ENCODE measurements around the gene CORO7. TPM values are rescaled to one million over a fixed set of nuclear protein-coding genes. Genes with fewer than 3 reads are reported as not detected.

Gene CORO7
- total RNA-seq, 1 donor from 2014 or later: 30.9 TPM

DNA sequence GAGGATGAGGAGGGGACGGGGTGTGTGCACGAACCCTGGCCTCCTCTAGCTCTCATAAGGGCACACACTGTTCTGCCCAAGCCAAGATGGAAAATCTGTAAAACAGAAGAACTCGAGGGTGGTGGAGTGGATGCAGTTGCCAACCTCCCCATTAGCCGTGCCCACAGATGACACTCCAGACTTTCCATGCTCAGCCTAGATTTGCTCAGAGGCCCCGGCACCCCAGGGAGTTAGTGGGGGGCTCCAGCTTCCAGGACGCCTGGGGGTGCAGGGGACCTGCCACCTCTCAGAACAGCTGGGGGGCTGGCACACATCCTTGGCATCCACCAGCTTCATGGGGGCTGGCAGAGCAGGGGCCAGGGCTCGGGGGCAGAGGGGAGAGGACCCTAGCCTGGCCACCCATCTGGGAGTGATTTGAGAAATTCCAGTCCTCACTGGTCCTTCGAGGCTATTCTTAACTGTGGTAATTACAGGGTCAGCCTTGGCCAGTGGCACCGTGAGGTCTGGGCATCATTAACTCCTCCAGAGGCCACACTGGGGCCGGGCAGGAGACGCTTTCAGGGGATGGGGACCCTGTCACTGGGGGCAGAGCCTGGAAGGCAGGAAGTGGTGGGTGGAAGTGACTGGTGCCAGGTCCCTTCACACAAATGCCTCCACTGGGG, 30.5 kb downstream of the CORO7 start:
- Histone ChIP-seq H3K36me3 (peaks cover 0 to 30% of the 10 kb centered on the region in 2 donors), H3K4me3 (no peak overlapping the region), H3K4me1 (peaks cover 48% of the 10 kb centered on the region), H3K9me3 (no peaks in the 10 kb centered on the region), H3K27me3 (no peaks in the 10 kb centered on the region), H3K27ac (peak overlapping the region; percentile 78)
- DNase-seq (ENCODE audit: extremely low spot score in 2 of 2): no peak
- intact Hi-C loops (cut with DNase I): no loop called here
- no peak for TF ChIP-seq CTCF (IDR thresholded peaks at IDR 0.05)
- no peak for TF ChIP-seq POLR2A (IDR thresholded peaks at IDR 0.05)
- TF ChIP-seq POLR2AphosphoS5 (IDR thresholded peaks at IDR 0.05; ENCODE audit: insufficient read depth in 1 of 2, low read depth in 1 of 2): no peak

DNA sequence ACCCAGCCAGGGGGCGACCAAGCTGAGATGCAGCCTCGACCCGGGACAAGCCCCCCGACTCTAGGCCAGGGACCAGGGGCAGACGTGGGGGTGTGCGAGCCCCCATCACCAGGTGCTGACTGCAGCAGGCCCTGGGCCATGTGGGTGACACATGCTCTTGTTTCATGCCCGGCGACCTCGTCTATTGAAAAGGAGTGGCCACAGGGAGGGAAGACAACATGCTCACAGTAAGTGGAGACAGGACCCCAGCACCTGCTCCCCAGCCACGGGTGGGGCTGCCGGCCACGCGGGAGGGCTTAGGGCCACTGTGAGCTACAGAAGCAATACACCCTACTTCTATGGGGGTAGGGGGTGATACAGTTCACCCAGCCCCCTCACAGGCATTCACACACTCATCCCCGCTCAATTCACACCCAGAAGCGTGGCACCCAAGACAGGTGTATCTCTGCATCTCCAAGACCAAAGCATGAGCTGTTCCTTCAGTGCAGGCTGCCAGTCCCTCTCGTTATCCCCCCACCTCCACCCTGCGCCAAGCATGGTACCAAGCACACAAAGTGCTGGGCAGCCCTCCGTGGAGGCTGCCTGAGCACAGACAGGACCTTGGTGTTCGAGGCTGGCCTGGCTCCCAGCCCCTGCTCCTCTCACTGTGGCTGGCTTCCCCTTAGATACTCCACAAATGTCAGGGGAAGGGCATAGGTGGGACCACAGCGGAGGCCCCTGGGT, 31.2 kb downstream of the CORO7 start:
- intact Hi-C loops (cut with DNase I): no loop called here
- Histone ChIP-seq H3K9me3 (no peaks in the 10 kb centered on the region), H3K27ac (peak overlapping the region; percentile 78), H3K27me3 (no peaks in the 10 kb centered on the region), H3K4me3 (no peak overlapping the region), H3K36me3 (peaks cover 0 to 32% of the 10 kb centered on the region in 2 donors), H3K4me1 (peaks cover 48% of the 10 kb centered on the region)
- TF ChIP-seq POLR2A (IDR thresholded peaks at IDR 0.05) (no peak), POLR2AphosphoS5 (IDR thresholded peaks at IDR 0.05; ENCODE audit: insufficient read depth in 1 of 2, low read depth in 1 of 2) (no peak), CTCF (IDR thresholded peaks at IDR 0.05) (no peak)
- no peak for DNase-seq (ENCODE audit: extremely low spot score in 2 of 2)

- H3K36me3 ChIP-seq: peaks cover 0 to 32% of the 10 kb centered on the region in 2 donors
- peak overlapping the region; percentile 78 for H3K27ac ChIP-seq
- H3K9me3 ChIP-seq: no peaks in the 10 kb centered on the region
- intact Hi-C loops (cut with DNase I): no loop called here
- TF ChIP-seq CTCF (IDR thresholded peaks at IDR 0.05) (no peak), POLR2A (IDR thresholded peaks at IDR 0.05) (no peak), POLR2AphosphoS5 (IDR thresholded peaks at IDR 0.05; ENCODE audit: insufficient read depth in 1 of 2, low read depth in 1 of 2) (peak in 1 of 2 donors; percentile 58)
- no peak overlapping the region for H3K4me3 ChIP-seq
- peaks cover 48% of the 10 kb centered on the region for H3K4me1 ChIP-seq
- DNase-seq (ENCODE audit: extremely low spot score in 2 of 2): no peak
- H3K27me3 ChIP-seq: no peaks in the 10 kb centered on the region
These were observed 31.9 kb downstream of the CORO7 start for GRCh38 chr16:4384509-4384942.

DNA sequence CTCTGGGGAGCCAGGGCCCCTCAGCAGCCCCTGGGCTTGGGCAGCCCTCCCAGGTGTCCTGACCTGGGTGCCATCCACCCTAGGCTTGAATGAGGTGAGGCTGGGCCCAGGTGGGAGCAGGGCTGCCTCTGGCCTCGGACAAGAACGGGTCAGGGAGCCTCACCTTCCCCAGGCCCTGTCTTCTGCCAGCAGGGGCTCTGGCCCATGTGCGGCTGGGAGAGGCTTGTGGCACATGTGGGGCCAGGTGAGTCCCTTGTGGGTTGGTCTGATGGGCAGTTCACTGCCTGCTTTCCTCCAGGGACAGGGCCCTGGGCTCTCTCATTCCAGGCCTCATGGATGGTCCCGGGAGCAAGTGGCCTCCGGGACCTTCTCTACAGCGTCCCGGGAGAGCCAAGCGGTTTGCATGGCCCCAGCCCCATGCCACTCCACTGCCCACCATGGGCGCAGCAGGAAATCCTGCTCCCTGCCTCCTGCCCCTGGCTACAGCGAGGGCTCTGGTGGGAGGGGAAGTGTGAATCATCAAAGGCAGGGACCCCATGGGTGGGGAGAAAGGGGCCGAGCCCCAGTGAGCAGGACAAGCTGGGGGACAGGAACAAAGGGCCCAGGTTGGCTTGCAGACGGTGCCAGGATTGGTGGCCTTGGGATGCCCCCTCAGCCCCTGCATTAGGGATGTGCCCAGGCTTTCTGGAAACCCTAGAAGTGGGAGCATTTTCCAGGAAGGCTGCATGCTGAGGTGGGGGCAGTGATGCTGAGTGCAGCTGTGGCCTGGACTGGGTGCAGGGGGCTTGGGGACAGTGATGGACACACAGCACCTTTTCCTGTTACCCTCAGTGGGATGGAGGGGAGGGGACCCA, 32.6 kb downstream of the CORO7 start:
- no peak overlapping the region for H3K4me3 ChIP-seq
- no peak for TF ChIP-seq POLR2AphosphoS5 (IDR thresholded peaks at IDR 0.05; ENCODE audit: insufficient read depth in 1 of 2, low read depth in 1 of 2)
- no peak for TF ChIP-seq POLR2A (IDR thresholded peaks at IDR 0.05)
- TF ChIP-seq CTCF (IDR thresholded peaks at IDR 0.05): no peak

More for the DNA sequence above, 32.6 kb downstream of the CORO7 start:
- no peak for DNase-seq (ENCODE audit: extremely low spot score in 2 of 2)
- Histone ChIP-seq H3K36me3 (peaks cover 0 to 32% of the 10 kb centered on the region in 2 donors), H3K9me3 (no peaks in the 10 kb centered on the region), H3K27me3 (no peaks in the 10 kb centered on the region), H3K27ac (peak overlapping the region; percentile 78), H3K4me1 (peaks cover 52% of the 10 kb centered on the region)
- intact Hi-C loops (cut with DNase I): no loop called here

All from vagina (tissue), 2 donors.